GM12891 (cell line): ENCODE data around the gene SPAG9.

Experiments used
- POLR2A ChIP-seq: IDR thresholded peaks from 2 replicates; pipeline ENCODE4 v1.6.1; 2011; ENCODE audit warnings: low read depth, low read length, control low read depth
- POLR2AphosphoS5 ChIP-seq: IDR thresholded peaks from 2 replicates; pipeline ENCODE4 v1.6.1; 2011; ENCODE audit warnings: low read depth, low read length, control low read depth

- TF ChIP-seq POLR2A, result no peak
- TF ChIP-seq POLR2AphosphoS5, result no peak
Measured at GRCh38 chr17:51056813-51057510, 63.7 kb downstream of the SPAG9 start.
